HK-2 (cell line): ENCODE data around the gene INTU.
"Not testable (repeated sequence)": the region's sequence is repeated elsewhere in the genome, so short reads cannot be mapped to it uniquely, and the experiment has no call there.

Experiments used
- DNase-seq: peaks from one replicate; pipeline ENCODE4 v3.0.0-alpha.2; 2018; ENCODE audit not compliant: unreplicated experiment

The INTU gene

DNA sequence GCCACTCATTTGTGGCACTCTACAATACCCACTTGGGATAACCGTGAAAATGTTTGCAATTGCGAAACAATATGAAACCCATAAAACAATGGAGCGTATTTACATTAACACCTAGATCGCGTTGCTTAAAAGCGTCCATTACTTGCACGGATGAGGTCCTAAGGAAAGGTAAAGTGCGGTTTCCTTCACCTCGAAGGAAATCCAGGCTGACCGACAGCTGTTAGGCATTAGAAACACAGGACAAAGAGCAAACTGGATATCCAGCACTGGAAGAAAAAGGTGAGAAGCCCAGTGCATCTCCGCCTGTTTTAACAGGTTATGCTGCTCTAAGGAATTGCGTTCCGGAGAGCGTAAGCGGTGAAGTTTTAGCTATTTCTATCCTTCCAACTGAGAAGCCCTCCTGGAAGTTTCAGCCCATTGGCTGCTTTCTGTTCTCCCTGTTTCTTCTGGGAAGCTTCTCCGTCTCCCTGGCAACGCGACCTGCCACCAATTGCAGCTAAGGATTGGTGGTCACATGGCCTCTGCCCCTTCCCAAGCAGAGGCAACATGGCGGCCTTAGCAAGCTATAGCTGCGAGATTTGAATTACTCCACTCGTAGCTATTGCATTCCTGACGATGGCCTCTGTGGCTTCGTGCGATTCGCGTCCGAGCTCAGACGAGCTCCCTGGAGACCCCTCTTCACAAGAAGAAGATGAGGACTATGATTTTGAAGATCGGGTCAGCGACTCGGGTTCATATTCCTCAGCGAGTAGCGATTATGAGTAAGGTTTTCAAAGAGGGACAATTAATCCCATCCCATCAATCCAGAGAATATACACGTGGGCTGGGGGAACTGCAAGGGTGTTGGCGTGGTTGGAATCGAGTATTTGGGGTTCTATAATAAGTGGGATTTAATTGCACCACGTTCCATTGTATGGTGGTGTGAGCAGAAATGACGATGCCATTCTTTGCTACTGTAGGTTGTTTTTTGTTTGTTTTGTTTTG is at the start of gene INTU:
TSS of gene INTU (plus strand) at position 538 of the 984 bp plus-strand sequence. CDS start at position 616, 78 bp downstream.
- peak; percentile 91 for DNase-seq

DNA sequence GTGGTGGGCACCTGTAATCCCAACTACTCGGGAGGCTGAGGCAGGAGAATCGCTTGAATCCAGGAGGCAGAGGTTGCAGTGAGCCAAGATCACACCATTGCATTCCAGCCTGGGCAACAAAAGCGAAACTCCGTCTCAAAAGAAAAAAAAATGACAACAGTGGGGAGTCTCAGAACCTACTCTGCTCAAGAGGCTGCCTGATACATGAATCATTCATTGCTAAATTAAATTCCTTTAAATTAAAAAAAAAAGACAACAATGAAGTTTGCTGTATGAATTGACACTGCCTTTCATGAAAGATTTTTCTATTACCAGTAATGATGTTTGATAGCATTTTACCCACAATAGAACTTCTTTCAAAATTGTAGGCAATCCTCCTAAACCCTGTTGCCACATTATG is 46.3 kb upstream of the INTU start:
- DNase-seq: not testable (repeated sequence)

DNA sequence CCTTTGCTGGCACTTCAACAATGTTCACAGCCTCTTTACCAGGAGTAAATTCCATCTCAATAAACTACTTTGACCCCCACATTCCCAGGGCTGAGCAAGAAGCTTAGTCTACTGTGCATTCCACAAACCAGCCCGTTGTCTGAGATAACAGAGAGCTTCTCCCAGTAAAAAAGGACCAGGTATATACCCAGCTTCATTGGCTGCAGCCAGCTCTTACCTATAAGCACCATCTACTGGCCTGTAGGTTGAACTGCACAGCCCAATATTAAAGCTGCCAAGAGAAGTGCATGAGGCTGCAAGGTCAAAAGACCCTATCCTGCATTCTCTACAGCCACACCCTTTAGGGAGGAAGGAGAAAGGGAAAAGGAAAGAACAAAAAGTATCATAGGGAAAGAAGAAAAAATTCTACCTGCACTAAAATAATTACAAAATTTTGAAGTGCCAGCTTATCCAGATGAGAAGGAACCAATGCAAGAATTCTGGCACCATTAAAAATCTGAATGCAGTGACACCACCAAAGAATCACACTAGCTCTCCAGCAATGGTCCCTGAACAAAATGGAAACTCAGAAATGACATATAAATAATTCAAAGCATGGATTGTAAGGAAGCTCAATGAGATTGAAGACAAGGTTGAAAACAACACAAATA is 45.7 kb upstream of the INTU start:
- peak; percentile 27 for DNase-seq

DNA sequence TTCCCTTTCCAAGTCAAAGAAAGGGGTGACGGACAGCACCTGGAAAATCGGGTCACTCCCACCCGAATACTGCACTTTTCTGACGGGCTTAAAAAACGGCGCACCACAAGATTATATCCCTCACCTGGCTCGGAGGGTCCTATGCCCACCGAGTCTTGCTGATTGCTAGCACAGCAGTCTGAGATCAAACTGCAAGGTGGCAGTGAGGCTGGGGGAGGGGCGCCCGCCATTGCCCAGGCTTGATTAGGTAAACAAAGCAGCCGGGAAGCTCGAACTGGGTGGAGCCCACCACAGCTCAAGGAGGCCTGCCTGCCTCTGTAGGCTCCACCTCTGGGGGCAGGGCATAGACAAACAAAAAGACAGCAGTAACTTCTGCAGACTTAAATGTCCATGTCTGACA is 43.6 kb upstream of the INTU start:
- not testable (repeated sequence) for DNase-seq

DNA sequence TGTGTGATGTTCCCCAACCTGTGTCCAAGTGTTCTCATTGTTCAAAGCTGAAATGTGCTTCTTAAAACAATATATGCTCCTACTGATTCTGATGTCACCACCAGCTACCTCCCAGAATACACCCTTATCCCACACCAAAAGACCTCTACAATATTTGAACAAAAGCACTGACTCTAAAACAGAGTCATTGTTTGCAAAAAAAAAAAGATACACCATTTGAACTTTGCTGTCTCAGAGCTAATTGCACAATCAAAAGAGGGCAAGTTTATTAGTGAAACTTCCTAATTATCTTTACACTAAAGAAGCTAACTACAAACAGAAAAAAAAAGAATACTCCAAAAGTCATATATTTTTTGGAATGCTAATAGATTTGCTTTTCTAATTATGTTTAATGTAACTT is 34.1 kb upstream of the INTU start:
- DNase-seq: no peak

DNA sequence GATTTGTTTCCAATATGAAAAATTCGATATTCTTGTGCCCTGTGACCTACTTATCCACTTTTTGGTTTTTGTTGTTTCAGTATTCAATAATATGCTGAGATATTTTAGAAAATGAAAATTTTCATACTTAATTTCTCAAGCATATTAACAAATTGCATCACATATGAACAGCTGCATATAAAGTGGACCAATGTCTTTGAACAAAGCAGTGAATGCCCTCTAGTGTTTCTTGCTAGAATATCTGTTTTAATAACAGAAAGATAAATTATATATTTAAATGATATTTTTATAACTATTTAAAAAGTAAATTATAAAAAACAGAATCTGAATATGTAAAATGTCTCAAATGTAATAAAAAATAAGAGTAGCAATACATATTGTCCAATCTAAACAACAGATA is 31.7 kb upstream of the INTU start:
- DNase-seq: no peak

DNA sequence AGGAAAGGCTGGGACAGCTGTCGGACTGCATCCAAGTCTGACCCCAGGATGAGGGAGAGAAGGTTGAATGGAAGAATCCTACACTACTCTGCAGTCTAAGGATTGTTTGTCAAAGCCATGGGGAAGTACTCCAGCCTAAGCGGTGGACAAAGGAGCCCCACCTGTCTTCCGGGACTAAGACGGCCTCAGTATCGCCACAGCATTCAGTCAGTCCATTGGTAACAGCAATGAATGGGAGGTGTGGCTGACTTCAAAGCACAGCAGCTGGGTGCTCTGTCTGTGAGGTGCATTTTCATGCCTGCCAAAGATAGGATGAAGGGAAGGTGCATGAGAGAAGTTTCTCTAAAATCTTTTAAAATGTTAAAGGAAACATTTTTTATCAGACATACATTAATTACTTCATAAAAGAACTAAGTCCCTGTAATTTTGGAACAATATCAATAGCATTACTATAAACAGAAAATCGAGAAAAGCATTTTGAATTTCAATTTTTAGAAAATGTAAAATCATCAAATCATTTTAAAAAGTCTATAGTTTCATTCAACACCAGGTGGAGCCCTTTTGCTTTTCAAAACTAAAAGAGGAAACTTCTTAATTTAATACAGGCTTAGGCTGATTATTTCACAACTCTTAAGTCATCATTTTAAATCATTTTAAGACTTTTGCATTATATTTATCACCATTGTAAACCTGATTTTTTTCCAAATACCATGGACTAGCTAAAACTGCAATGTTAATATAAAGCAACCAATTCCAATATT is 27.6 kb upstream of the INTU start:
- DNase-seq: no peak

DNA sequence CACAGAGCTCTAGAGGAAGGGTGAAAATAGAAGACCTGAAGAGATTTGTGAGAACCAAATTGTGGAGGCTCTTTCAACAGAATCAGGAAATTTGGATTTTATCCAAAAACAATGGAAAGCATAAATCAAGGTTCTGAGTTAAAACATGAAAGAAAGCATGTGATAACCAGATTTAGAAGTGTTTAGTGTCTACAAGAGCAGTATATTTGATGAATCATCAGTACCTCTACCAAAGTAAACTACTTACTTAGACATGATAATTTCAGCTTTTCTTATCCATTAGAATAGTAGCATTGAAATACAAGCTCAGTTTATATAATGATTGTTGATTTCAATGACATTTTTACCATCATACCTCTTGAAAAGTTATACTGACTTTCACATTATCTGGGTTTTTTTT is 25.9 kb upstream of the INTU start:
- no peak for DNase-seq

DNA sequence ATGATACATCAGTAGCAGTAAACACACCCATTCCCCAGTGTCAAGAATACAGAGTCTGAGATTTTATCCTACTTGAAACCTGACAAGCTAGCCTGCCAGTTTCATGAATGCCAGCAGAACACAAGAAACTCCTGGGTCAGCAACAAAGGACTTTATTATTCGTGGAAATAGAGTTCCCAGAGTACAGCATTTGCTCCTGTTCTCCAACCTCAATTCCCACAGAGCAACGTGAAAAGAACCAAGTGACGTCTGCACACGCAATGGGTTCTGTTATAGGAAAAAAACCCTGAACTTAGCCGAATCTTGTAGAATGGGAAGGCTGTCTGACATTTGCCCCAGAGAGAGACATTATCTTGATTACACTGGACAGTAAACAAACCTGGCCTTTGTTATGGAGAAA is 23.3 kb upstream of the INTU start:
- DNase-seq: no peak

DNA sequence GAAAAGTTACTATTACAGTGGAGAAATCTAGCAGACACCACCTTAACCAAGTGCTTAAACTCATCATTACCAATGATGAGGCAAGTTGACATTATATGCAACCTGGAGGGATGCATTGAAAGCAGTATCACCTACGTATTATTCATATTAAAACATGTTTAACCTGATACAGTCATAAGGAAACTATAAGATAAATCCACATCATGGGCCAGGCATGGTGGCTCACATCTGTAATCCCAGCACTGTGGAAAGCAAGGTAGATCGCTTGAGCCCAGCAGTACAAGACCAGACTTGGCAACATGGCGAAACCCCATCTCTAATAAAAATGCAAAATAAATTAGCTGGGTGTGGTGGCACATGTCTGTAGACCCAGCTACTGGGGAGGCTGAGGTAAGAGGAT is 22.3 kb upstream of the INTU start:
- DNase-seq: no peak

DNA sequence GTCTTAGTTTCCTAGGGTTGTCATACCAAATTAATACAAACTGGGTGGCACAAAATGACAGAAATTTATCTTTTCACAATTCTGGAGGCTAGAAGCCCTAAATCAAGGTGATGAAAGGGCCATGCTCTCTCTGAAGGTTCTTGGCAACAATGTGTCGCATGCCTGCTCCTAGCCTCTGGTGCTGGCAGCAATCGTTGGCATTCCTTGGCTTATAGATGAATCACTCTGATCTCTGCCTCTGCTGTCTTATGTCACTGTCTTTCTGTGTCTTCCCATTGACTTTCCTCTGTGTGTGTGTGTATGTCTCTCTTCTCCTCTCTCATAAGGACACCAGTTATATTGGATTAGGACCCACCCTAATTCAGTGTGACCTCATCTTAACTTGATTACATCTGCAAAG is 15.9 kb upstream of the INTU start:
- no peak for DNase-seq

DNA sequence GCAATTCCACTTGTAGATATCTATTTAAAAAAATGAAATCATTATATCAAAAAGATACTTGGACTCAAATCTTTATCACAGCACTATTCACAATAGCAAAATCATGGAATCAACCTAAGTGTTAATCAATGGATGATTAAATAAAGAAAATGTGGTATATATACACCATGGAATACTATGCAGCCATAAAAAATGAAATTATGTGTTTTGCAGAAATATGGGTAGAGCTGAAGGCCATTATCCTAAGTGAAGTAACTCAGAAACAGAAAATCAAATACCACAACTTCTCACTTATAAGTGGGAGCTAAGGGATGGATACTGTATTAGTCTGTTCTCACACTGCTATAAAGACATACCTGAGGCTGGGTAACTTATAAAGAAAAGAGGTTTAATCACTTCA is 14.3 kb upstream of the INTU start:
- no peak for DNase-seq

DNA sequence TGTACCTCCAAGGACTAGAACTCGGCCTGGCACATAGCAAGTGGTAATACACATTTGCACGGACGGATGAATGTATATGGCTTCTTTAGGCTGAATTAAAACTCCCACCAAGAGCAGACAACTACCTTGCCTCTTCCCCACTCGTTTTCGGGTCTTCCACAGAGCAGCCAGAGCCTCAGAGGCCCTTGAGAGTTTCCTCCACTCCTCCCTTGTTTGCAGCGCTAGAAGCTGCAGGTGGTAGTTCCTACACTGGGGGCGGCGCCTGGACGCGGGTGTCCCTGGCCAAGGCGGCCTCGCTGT is 10.2 kb upstream of the INTU start:
- no peak for DNase-seq

DNA sequence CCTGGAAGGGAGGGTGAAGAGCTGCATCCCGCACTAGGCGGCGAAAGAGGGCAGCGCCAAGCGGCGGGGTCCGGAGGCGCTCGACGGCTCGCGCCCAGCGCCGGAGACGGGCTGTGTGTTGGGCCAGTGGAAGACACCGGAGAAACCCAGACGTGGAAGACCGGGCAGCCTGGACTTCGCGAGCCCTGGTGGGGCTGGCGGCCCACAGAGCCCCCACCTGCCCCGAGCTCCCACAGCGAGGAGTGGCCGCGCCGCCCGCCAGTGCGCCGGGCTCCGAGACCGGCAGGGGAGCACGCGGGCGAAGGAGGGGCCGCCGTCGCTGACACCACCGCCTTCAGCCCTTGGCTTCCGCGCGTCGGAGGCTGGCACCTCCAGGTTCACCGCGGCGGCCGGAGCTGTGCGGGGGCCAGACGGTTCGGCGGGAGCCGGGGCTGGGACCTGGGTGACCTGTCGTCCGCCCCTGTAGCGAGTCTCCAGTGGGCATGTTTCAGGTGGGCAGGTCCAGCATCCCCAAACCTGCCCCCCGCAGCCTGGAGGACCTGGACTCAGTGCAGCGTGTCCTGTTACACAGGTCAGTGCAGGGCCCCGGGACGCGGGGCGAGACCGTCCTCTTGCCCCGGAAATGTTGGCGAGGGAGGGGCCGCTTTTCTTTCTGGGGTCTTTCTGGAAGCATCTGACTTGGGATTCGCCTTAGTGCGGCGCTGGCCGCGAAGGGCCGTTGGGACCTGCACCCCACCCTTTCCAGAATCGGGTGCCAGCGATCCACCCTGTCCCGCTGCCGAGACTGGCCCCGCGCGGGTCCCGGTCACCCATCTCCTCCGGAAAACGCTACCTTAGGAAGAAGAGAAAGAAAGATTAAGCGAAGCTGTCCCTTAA is 9.6 kb upstream of the INTU start:
- DNase-seq: peak; percentile 77

DNA sequence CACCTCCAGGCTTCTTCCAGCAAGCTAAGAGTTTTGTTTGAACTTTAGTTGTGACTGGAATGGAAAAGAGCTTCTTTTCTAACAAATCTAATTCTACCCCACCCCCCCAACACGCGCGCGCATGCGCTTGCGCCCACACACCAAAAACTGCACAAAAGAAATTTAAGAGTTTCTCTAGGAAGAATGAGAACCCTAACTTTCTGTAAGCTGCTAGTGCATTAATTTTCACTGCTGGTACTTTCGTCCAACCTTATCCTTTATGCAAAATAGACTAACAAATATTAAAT is 9.0 kb upstream of the INTU start:
- peak; percentile 44 for DNase-seq

DNA sequence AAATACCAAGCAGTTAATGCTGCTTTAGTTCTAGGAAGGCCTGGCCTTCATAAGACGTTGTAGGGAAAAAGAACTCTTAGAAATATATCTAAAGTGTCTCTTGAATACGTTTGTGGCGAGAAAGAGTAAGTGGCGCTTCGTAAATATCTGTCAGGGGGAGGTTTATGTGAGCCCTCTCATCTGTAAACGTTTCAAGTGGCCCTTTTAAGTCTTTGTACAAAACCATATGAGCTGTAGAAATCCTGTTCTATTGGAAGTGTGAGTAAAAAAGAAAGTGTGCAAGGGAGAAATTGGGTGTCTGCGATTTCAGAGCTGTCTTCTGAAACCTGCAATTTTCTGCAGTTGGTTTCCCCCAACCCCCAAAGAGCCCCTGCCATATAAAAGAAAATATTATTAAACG is 8.6 kb upstream of the INTU start:
- DNase-seq: no peak

DNA sequence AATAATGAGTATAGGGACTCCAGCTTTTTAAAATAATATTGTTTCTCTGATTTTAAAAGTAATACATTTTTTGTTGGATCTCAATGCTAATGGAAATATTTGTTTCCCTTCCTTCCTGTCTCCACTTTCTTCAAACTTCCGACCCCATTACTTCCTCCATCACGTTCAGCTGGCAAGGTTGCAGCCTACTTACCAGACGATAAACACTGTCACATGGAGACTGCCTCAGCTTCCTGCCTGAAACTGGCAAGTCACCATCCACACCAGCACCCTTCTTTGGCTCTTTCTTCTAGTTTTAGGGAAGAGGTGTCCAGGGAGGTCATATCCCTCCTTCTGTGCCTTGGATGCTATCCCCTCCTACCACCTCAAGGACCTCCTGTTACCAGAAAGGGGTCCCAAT is 3.4 kb upstream of the INTU start:
- no peak for DNase-seq

DNA sequence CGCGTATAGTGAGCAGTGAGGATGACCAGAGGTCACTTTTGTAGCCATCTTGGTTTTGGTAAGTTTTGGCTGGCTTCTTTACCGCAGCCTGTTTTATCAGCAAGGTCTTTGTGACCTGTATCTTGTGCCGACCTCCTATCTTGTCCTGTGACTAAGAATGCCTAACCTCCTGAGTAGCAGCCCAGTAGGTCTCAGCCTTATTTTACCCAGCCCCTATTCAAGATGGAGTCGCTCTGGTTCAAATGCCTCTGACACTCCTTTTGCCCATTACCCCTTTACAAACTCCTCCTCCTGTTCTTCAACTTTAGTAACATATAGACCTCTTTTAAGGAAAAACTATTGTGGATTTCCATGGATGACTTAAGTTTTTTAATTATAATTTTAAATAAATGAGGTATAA is 2.6 kb upstream of the INTU start:
- no peak for DNase-seq

DNA sequence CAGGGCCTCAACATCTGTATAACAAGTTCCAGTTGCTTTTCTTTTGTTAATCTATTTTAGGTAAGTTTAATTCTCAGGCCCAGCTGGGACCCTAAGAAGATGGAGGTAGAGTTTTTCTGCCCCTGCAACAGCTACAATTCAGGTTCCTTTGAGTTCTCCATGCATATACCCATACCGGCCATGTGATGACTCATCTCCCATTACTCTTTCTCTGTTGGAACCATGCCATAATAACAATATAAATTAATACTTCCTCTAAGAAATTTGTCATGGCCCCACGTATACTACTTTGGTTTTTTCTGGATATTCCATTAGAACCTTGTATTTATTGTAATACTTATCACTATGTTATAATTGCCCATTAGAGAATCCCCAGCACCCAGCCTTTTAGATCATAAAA is 1.3 kb upstream of the INTU start:
- DNase-seq: no peak

DNA sequence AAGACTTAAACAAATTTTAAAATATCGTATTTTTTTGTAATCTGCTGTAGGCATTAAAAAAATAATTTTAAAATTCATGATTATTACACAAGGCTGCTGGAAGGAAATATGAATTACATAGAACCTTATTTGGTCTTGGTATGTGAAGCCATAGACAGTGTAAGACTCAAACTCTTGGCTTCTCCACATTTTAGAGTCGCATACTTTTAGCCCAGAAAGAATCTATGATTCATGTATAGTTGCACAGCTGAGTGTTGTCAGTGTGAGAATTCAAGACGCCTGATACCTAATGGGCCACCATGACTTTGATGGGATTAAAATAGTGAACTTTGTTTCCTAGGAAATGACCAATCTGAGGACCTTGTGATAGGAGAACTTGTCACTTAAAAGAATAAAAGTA is 1.4 kb downstream of the INTU start:
- DNase-seq: no peak

DNA sequence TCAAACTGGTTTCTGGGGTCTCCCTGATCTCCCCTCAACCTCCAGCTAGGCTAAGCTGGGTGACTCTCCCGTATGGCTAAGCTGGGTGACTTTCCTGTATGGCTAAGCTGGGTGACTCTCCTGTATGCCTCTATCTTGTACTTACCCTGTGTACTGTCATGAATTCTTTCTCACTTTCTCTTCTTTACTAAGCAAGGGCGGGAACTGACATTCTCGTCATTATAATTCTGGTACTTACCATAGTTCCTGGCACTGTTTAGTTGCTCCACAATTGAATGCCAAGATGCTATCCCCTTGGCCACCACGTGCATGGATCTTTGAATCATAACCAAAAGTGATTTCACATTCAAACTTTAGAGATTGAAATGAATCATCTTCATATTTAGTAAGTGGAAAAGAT is 8.8 kb downstream of the INTU start:
- no peak for DNase-seq

DNA sequence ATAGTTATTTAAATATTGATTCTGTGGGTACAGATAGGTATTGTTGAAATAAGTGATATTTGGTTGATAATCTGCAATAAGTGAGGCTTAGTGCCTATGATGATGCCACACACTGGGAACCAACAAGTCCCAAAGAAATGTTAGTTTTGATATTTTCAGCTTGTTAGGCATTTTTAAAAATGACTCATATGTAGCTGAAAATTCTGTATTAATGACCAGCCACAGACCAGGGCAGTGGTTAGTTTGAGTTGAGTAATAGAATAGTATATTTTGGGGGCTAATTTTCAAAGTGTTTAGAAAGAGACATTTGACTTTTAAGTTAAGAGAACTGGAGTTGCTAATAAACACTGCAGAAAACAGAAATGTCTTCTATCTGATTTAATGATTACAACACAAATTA is 9.4 kb downstream of the INTU start:
- no peak for DNase-seq
